Tibial nerve (tissue), 4 donors: ENCODE results near the gene RNF220. TPM values are rescaled to one million over a fixed set of nuclear protein-coding genes. Genes with fewer than 3 reads are reported as not detected.

Experiments
- DNase-seq, 2 donors: peaks; one replicate each; pipeline ENCODE4 v3.0.0-alpha.2; 2019; ENCODE audit warnings: low spot score in 2 of 2
- H3K27ac ChIP-seq, 4 donors: fragments of 200-600 bp; sonication (generic) in 3 of 4; one replicate each; pipeline ENCODE4 v1.5.1; 2017 to 2019; ENCODE audit warnings: mild to moderate bottlenecking in 1 of 4
- H3K27me3 ChIP-seq, 2 donors: fragments of 200-600 bp; sonication (generic) in 1 of 2; one replicate each; pipeline versions ENCODE4 v1.5.1 to v1.6.0; 2017 to 2019
- H3K36me3 ChIP-seq, 3 donors: fragments of 200-600 bp; sonication (generic); one replicate each; pipeline ENCODE4 v1.5.1; 2018 to 2019
- H3K4me1 ChIP-seq, 4 donors: fragments of 200-600 bp; sonication (generic) in 3 of 4; one replicate each; pipeline ENCODE4 v1.5.1; 2017 to 2019
- H3K4me3 ChIP-seq, 4 donors: fragments of 200-600 bp; sonication (generic) in 3 of 4; one replicate each; pipeline ENCODE4 v1.5.1; 2017 to 2019; ENCODE audit warnings: mild to moderate bottlenecking in 1 of 4, moderate library complexity in 1 of 4
- H3K9me3 ChIP-seq, 4 donors: fragments of 200-600 bp; sonication (generic) in 3 of 4; one replicate each; pipeline ENCODE4 v1.5.1; 2017 to 2019
- CTCF ChIP-seq, 5 experiments: fragments of 200-600 bp in 3 of 5; fragments of 450-650 bp in 2 of 5; sonication (generic) in 3 of 5; IDR thresholded peaks; one replicate each; pipeline ENCODE4 v1.5.1; 2016 to 2019; ENCODE audit warnings: antibody characterized with exemption in 5 of 5, mild to moderate bottlenecking in 3 of 5, moderate library complexity in 2 of 5
- EP300 ChIP-seq, 2 donors: sonication (generic); formaldehyde crosslinking; IDR thresholded peaks; one replicate each; pipeline ENCODE4 v1.6.1; 2017; ENCODE audit warnings: antibody characterized with exemption in 2 of 2, mild to moderate bottlenecking in 1 of 2
- POLR2A ChIP-seq, 2 donors: fragments of 450-650 bp; IDR thresholded peaks; one replicate each; pipeline ENCODE4 v1.6.1; 2017; ENCODE audit warnings: antibody characterized with exemption in 2 of 2, mild to moderate bottlenecking in 2 of 2, moderate library complexity in 2 of 2
- WGBS, 2 donors: methylation state at CpG; one replicate each; pipeline ENCODE4 v1.1.5; 2018; 5-methylcytosine and 5-hydroxymethylcytosine counted together
- total RNA-seq, 4 donors: library from RNA; depleted of rRNA; stranded (reverse); fragments of >200 nt; gene quantifications; one replicate each; pipeline ENCODE4 v1.1.0, GENCODE V29; 2016

Gene RNF220
- total RNA-seq, 4 donors from 2014 or later = 110 to 151 (median 114) TPM

- TF ChIP-seq EP300 (IDR thresholded peaks at IDR 0.05) = no peak
- no peak for TF ChIP-seq POLR2A (IDR thresholded peaks at IDR 0.05)
- no peak for TF ChIP-seq CTCF (IDR thresholded peaks at IDR 0.05)
- Histone ChIP-seq H3K27me3 (no peaks in the 10 kb centered on the region), H3K4me3 (no peak overlapping the region), H3K4me1 (peaks cover 0 to 40% (median 0%) of the 10 kb centered on the region in 4 donors), H3K9me3 (no peaks in the 10 kb centered on the region), H3K27ac (no peak overlapping the region), H3K36me3 (peaks cover 3 to 100% (median 33%) of the 10 kb centered on the region in 3 donors)
- WGBS, 2 donors = 60 to 69% methylated on average over 12 of the region's 12 CpGs
- DNase-seq = no peak
Observed at GRCh38 chr1:44641126-44642102, 236.4 kb downstream of the RNF220 start.

GRCh38 chr1:44642255-44642654, 237.2 kb downstream of the RNF220 start:
- H3K4me3 ChIP-seq = no peak overlapping the region
- DNase-seq = no peak
- peaks cover 3 to 100% (median 24%) of the 10 kb centered on the region in 3 donors for H3K36me3 ChIP-seq
- peaks cover 0 to 35% (median 0%) of the 10 kb centered on the region in 4 donors for H3K4me1 ChIP-seq
- TF ChIP-seq POLR2A (IDR thresholded peaks at IDR 0.05) (no peak), CTCF (IDR thresholded peaks at IDR 0.05) (no peak)
- no peaks in the 10 kb centered on the region for H3K27me3 ChIP-seq
- WGBS, 2 donors = 94 to 100% methylated on average over 2 of the region's 2 CpGs
- H3K9me3 ChIP-seq = no peaks in the 10 kb centered on the region
- no peak overlapping the region for H3K27ac ChIP-seq

DNA sequence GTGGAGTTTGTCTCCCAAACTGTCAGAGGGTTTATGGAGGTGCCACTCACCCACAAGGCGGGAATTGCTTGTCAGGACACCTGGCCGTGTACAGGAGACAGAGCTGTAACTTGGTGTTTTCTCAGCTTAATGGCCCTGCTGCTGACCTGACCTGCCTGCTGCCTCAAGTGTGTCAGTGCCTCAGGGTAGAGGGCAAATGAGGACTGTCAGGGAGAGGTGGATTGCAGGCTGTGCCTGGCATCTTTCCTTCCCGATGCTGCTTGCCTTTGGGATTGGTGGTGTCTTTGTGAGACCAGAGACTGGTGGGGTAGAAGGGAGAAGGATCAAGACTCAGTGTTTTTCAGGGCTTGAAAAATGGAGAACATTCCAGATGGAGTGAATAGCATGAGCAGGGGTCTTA, 237.9 kb downstream of the RNF220 start:
- Histone ChIP-seq H3K4me1 (peaks cover 0 to 35% (median 0%) of the 10 kb centered on the region in 4 donors), H3K9me3 (no peaks in the 10 kb centered on the region), H3K36me3 (peaks cover 3 to 100% (median 20%) of the 10 kb centered on the region in 3 donors), H3K4me3 (no peak overlapping the region), H3K27ac (no peak overlapping the region), H3K27me3 (no peaks in the 10 kb centered on the region)
- TF ChIP-seq POLR2A (IDR thresholded peaks at IDR 0.05) (no peak), CTCF (IDR thresholded peaks at IDR 0.05) (no peak), EP300 (IDR thresholded peaks at IDR 0.05) (no peak)
- DNase-seq = no peak
- 76 to 82% methylated on average over 3 of the region's 3 CpGs for WGBS, 2 donors

DNA sequence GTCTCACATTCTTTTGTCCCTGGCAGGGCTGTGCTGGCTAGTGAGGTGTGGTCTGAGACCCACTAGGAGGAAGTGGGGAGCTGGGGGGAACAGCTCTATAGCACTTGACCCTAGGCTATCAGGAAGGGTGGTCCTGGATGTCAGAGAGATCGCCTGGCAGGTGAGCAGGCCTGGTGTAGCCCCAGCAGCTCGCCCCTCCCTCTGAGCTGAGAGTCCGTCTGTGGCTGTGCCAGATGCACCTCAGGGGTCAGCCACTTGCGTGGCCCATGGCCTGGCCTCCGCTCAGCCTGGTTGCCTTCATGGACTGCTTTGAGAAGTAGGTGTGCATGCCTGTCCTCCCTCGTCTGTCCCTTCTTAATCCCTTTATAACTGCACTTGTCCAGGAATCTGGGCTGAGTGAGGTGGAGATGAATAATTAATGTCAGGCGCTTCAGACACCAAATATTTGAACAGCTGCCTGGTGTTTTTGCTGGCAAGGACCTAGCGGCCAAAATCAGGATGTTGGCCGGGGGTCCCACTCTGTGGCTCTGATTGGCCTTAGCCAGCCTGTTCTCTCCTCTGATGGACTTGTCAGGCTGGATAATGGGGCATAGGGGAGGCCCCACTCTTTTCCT, 238.8 kb downstream of the RNF220 start:
- peaks cover 3 to 100% (median 15%) of the 10 kb centered on the region in 3 donors for H3K36me3 ChIP-seq

More for the DNA sequence above, 238.8 kb downstream of the RNF220 start:
- Histone ChIP-seq H3K27ac (peak overlapping the region in 1 of 4 donors; percentile 22), H3K4me1 (peaks cover 0 to 35% (median 0%) of the 10 kb centered on the region in 4 donors), H3K4me3 (no peak overlapping the region), H3K9me3 (no peaks in the 10 kb centered on the region), H3K27me3 (no peaks in the 10 kb centered on the region)
- no peak for TF ChIP-seq CTCF (IDR thresholded peaks at IDR 0.05)
- TF ChIP-seq POLR2A (IDR thresholded peaks at IDR 0.05) = no peak
- TF ChIP-seq EP300 (IDR thresholded peaks at IDR 0.05) = no peak
- no peak for DNase-seq
- WGBS, 2 donors = 57 to 66% methylated on average over 9 of the region's 9 CpGs
